ENCODE measurements around the gene TRPV4.
"Not testable (repeated sequence)": the region's sequence is repeated elsewhere in the genome, so short reads cannot be mapped to it uniquely, and the experiment has no call there.

The TRPV4 gene

GRCh38 chr12:109861689-109862314, 28.6 kb upstream of the TRPV4 start:
- no peak for TF ChIP-seq CTCF (IDR thresholded peaks at IDR 0.05; ENCODE audit: unreplicated experiment in 3 of 3)
- no peaks in the 10 kb centered on the region for H3K27me3 Mint-ChIP-seq (ENCODE audit: low read depth)
- H3K27ac Mint-ChIP-seq, result peak overlapping the region in 1 of 3 experiments; percentile 33
- no peaks in the 10 kb centered on the region for H3K9me3 Mint-ChIP-seq
- no peak overlapping the region for H3K4me3 Mint-ChIP-seq
- peaks cover 12% of the 10 kb centered on the region for H3K4me1 Mint-ChIP-seq
- H3K36me3 Mint-ChIP-seq (ENCODE audit: low read depth), result peaks cover 4% of the 10 kb centered on the region

- Mint-ChIP-seq H3K36me3 (ENCODE audit: low read depth) (peaks cover 4% of the 10 kb centered on the region), H3K9me3 (no peaks in the 10 kb centered on the region), H3K4me1 (peaks cover 12% of the 10 kb centered on the region), H3K4me3 (no peak overlapping the region), H3K27ac (peak overlapping the region in 1 of 3 experiments; percentile 61), H3K27me3 (ENCODE audit: low read depth) (no peaks in the 10 kb centered on the region)
- TF ChIP-seq CTCF (IDR thresholded peaks at IDR 0.05; ENCODE audit: unreplicated experiment in 3 of 3), result no peak
Measured at GRCh38 chr12:109860977-109861376, 27.8 kb upstream of the TRPV4 start.

DNA sequence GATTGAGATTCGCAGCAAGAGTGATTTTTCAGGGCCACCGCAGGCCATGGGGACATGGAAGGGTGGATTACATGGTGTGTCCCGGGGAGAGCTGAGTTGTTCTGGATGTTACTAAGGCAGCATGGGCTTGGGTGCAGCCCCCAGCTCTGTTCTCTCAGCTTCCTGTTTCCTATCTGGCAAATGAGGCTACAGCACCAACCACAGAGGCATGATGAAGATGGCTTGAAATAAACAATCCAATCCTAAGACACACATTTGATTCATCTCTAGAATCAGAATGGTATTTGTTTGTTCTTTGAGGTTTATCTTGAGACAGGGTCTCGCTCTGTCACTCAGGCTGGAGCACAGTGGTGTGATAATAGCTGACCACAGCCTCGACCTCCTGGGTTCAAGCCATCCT, 25.6 kb upstream of the TRPV4 start:
- peaks cover 4% of the 10 kb centered on the region for H3K36me3 Mint-ChIP-seq (ENCODE audit: low read depth)
- H3K4me1 Mint-ChIP-seq, result peaks cover 5% of the 10 kb centered on the region
- H3K27ac Mint-ChIP-seq, result no peak overlapping the region
- H3K4me3 Mint-ChIP-seq, result no peak overlapping the region
- no peak for TF ChIP-seq CTCF (IDR thresholded peaks at IDR 0.05; ENCODE audit: unreplicated experiment in 3 of 3)
- H3K9me3 Mint-ChIP-seq, result no peaks in the 10 kb centered on the region
- no peaks in the 10 kb centered on the region for H3K27me3 Mint-ChIP-seq (ENCODE audit: low read depth)

GRCh38 chr12:109857715-109858114, 24.5 kb upstream of the TRPV4 start:
- Mint-ChIP-seq H3K27ac (no peak overlapping the region), H3K36me3 (ENCODE audit: low read depth) (peaks cover 4% of the 10 kb centered on the region), H3K9me3 (no peaks in the 10 kb centered on the region), H3K4me1 (no peaks in the 10 kb centered on the region), H3K27me3 (ENCODE audit: low read depth) (no peaks in the 10 kb centered on the region), H3K4me3 (no peak overlapping the region)
- TF ChIP-seq CTCF (IDR thresholded peaks at IDR 0.05; ENCODE audit: unreplicated experiment in 3 of 3), result no peak

GRCh38 chr12:109855377-109855776, 22.2 kb upstream of the TRPV4 start:
- H3K4me3 Mint-ChIP-seq, result no peak overlapping the region
- H3K27ac Mint-ChIP-seq, result no peak overlapping the region
- no peak for TF ChIP-seq CTCF (IDR thresholded peaks at IDR 0.05; ENCODE audit: unreplicated experiment in 3 of 3)
- no peaks in the 10 kb centered on the region for H3K27me3 Mint-ChIP-seq (ENCODE audit: low read depth)
- no peaks in the 10 kb centered on the region for H3K4me1 Mint-ChIP-seq
- peaks cover 4% of the 10 kb centered on the region for H3K36me3 Mint-ChIP-seq (ENCODE audit: low read depth)
- H3K9me3 Mint-ChIP-seq, result no peaks in the 10 kb centered on the region

DNA sequence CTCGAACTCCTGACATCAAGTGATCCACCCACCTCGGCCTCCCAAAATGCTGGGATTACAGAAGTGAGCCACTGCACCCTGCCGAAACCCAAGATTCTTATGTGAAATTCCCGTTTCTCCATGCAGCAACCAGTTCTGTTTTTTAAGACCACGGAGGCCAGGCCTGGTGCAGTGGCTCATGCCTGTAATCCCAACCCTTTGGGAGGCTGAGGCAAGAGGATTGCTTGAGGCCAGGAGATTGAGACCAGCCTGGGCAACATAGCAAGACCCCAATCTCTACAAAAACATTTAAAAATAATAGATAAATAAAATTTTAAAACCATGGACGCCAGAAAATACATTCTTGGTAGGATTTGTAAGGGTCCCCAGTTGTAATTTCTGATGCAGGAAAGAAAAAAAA, 17.3 kb upstream of the TRPV4 start:
- H3K27ac Mint-ChIP-seq; H3K9me3 Mint-ChIP-seq; H3K4me3 Mint-ChIP-seq; H3K4me1 Mint-ChIP-seq; H3K27me3 Mint-ChIP-seq (ENCODE audit: low read depth); H3K36me3 Mint-ChIP-seq (ENCODE audit: low read depth): not testable (repeated sequence)
